Left renal cortex interstitium (tissue), 4 donors: ENCODE data around the gene SLC22A1. TPM values are rescaled to one million over a fixed set of nuclear protein-coding genes. Genes with fewer than 3 reads are reported as not detected.
"Not testable (repeated sequence)": the region's sequence is repeated elsewhere in the genome, so short reads cannot be mapped to it uniquely, and the experiment has no call there.

Source experiments
- DNase-seq, 4 donors: peaks; one replicate each; pipeline ENCODE4 v3.0.0-alpha.2; 2013; ENCODE audit warnings: low read depth in 4 of 4, low spot score in 2 of 4, missing footprints in 1 of 4
- polyA plus RNA-seq, 4 donors: library from polyadenylated mRNA; unstranded; fragments of 120-200 nt; gene quantifications; one replicate each; pipeline ENCODE4 v1.2.1, GENCODE V29; 2013; ENCODE audit not compliant: insufficient read length in 4 of 4

The SLC22A1 gene
- polyA plus RNA-seq, 4 donors = 0.53 to 0.66 (median 0.58) TPM; not detected in 1

GRCh38 chr6:160165928-160166327, 44.3 kb downstream of the SLC22A1 start:
- not testable (repeated sequence) for DNase-seq

GRCh38 chr6:160167604-160168399, 46.2 kb downstream of the SLC22A1 start:
- DNase-seq = peak in 2 of 4 donors; percentile 37 to 51

- no peak for DNase-seq
Measured at GRCh38 chr6:160170018-160170680, 48.5 kb downstream of the SLC22A1 start.

- no peak for DNase-seq
Measured at GRCh38 chr6:160172704-160173103, 51.1 kb downstream of the SLC22A1 start.

- no peak for DNase-seq
Measured at GRCh38 chr6:160173806-160174527, 52.4 kb downstream of the SLC22A1 start.

GRCh38 chr6:160174681-160175080, 53.1 kb downstream of the SLC22A1 start:
- DNase-seq = no peak

- DNase-seq = no peak
Measured at GRCh38 chr6:160177220-160177619, 55.6 kb downstream of the SLC22A1 start.

GRCh38 chr6:160178271-160178670, 56.7 kb downstream of the SLC22A1 start:
- no peak for DNase-seq

GRCh38 chr6:160180706-160181105, 59.1 kb downstream of the SLC22A1 start:
- no peak for DNase-seq

GRCh38 chr6:160188773-160189172, 67.2 kb downstream of the SLC22A1 start:
- DNase-seq = no peak

- no peak for DNase-seq
Measured at GRCh38 chr6:160190081-160190480, 68.5 kb downstream of the SLC22A1 start.

GRCh38 chr6:160190973-160191372, 69.4 kb downstream of the SLC22A1 start:
- no peak for DNase-seq

- DNase-seq = no peak
Measured at GRCh38 chr6:160192840-160193239, 71.2 kb downstream of the SLC22A1 start.

- DNase-seq = no peak
Measured at GRCh38 chr6:160194808-160195207, 73.2 kb downstream of the SLC22A1 start.

- no peak for DNase-seq
Measured at GRCh38 chr6:160197662-160198061, 76.0 kb downstream of the SLC22A1 start.

GRCh38 chr6:160198606-160199211, 77.1 kb downstream of the SLC22A1 start:
- DNase-seq = peak in 2 of 4 donors; percentile 17 to 58

- DNase-seq = no peak
Measured at GRCh38 chr6:160201061-160201460, 79.4 kb downstream of the SLC22A1 start.

GRCh38 chr6:160202411-160202810, 80.8 kb downstream of the SLC22A1 start:
- no peak for DNase-seq

GRCh38 chr6:160203076-160203475, 81.5 kb downstream of the SLC22A1 start:
- DNase-seq = no peak

- DNase-seq = no peak
Measured at GRCh38 chr6:160203522-160203921, 81.9 kb downstream of the SLC22A1 start.

- DNase-seq = no peak
Measured at GRCh38 chr6:160203953-160204352, 82.3 kb downstream of the SLC22A1 start.
